ENCODE data around the gene BRINP2. TPM values are rescaled to one million over a fixed set of nuclear protein-coding genes. Genes with fewer than 3 reads are reported as not detected.

The BRINP2 gene
- total RNA-seq, 1 donor from 2014 or later = not detected

- intact Hi-C loops (cut with micrococcal nuclease) = no loop called here
- no peak overlapping the region for H3K27ac Mint-ChIP-seq
- H3K4me1 Mint-ChIP-seq = peaks cover 5% of the 10 kb centered on the region
- no peak overlapping the region for H3K4me3 Mint-ChIP-seq
- DNase-seq (no peak), ATAC-seq (ENCODE audit: low read depth) (no peak)
- H3K36me3 Mint-ChIP-seq (ENCODE audit: low read depth) = no peaks in the 10 kb centered on the region
- ChIA-PET CTCF (no interaction called here), POLR2A (no interaction called here)
- no peaks in the 10 kb centered on the region for H3K9me3 Mint-ChIP-seq
- TF ChIP-seq CTCF (IDR thresholded peaks at IDR 0.05) = no peak
- no peaks in the 10 kb centered on the region for H3K27me3 Mint-ChIP-seq
These were observed 25.4 kb upstream of the BRINP2 start for GRCh38 chr1:177145106-177146070.

- ATAC-seq (ENCODE audit: low read depth) (no peak), DNase-seq (no peak)
- H3K27me3 Mint-ChIP-seq = no peaks in the 10 kb centered on the region
- ChIA-PET POLR2A (no interaction called here), CTCF (no interaction called here)
- no peak for TF ChIP-seq CTCF (IDR thresholded peaks at IDR 0.05)
- no peak overlapping the region for H3K27ac Mint-ChIP-seq
- no peaks in the 10 kb centered on the region for H3K4me1 Mint-ChIP-seq
- H3K36me3 Mint-ChIP-seq (ENCODE audit: low read depth) = no peaks in the 10 kb centered on the region
- H3K4me3 Mint-ChIP-seq = no peak overlapping the region
- intact Hi-C loops (cut with micrococcal nuclease) = no loop called here
- no peaks in the 10 kb centered on the region for H3K9me3 Mint-ChIP-seq
These were observed 24.3 kb upstream of the BRINP2 start for GRCh38 chr1:177146499-177146898.

GRCh38 chr1:177162243-177162642 is 8.5 kb upstream of the BRINP2 start:
- no peak overlapping the region for H3K27ac Mint-ChIP-seq
- TF ChIP-seq CTCF (IDR thresholded peaks at IDR 0.05) = no peak

DNA sequence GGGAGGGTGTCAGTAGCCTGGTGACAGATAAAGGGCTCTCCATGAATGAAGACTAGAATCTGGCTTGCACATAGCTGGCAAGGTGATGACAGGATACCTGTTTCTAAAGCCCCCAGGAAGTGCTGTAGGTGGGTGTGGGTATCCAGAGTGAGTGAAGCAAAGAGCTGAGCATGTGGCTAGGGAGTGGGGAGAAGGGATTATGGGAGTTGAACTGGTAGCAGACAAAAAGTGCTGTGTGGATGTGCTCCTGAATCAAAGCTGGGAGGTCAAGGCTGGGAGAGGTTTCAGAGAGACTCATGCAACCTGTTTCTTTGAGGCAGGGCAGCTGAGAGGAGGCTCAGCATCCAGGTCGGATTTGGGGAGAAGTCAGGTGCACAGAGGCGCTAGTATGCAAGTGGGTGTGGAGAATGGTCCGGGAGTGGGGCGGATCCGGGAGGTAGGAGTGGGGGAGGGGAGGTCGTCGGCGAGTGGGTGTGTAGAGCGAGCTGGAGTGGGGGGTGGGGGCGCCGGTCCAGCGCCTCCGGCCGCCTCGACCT is 6.8 kb upstream of the BRINP2 start:
- H3K4me1 Mint-ChIP-seq = peaks cover 4% of the 10 kb centered on the region
- DNase-seq (no peak), ATAC-seq (ENCODE audit: low read depth) (no peak)
- H3K27me3 Mint-ChIP-seq = peaks cover 20% of the 10 kb centered on the region
- no peak for TF ChIP-seq CTCF (IDR thresholded peaks at IDR 0.05)
- POLR2A ChIA-PET = no interaction called here
- H3K4me3 Mint-ChIP-seq = no peak overlapping the region
- no peaks in the 10 kb centered on the region for H3K36me3 Mint-ChIP-seq (ENCODE audit: low read depth)
- intact Hi-C loops (cut with micrococcal nuclease) = no loop called here
- H3K9me3 Mint-ChIP-seq = no peaks in the 10 kb centered on the region
- CTCF ChIA-PET = no interaction called here
- H3K27ac Mint-ChIP-seq = no peak overlapping the region

More at GRCh38 chr1:177162243-177162642, 8.5 kb upstream of the BRINP2 start:
- Mint-ChIP-seq H3K27me3 (peaks cover 20% of the 10 kb centered on the region), H3K36me3 (ENCODE audit: low read depth) (no peaks in the 10 kb centered on the region), H3K9me3 (no peaks in the 10 kb centered on the region), H3K4me1 (peaks cover 4% of the 10 kb centered on the region), H3K4me3 (no peak overlapping the region)
- POLR2A ChIA-PET = no interaction called here
- DNase-seq (no peak), ATAC-seq (ENCODE audit: low read depth) (no peak)
- intact Hi-C loops (cut with micrococcal nuclease) = no loop called here
- CTCF ChIA-PET = no interaction called here

- H3K4me3 Mint-ChIP-seq = no peak within 1 kb of the TSS
- no peak within 1 kb of the TSS for H3K27ac Mint-ChIP-seq
- H3K27me3 Mint-ChIP-seq = peaks cover 20% of the 10 kb centered on the region
- no peak for TF ChIP-seq CTCF (IDR thresholded peaks at IDR 0.05)
- intact Hi-C loops (cut with micrococcal nuclease) = no loop called here
- peaks cover 4% of the 10 kb centered on the region for H3K4me1 Mint-ChIP-seq
- DNase-seq (no peak), ATAC-seq (ENCODE audit: low read depth) (no peak)
- ChIA-PET CTCF (no interaction called here), POLR2A (no interaction called here)
- no peaks in the 10 kb centered on the region for H3K9me3 Mint-ChIP-seq
- H3K36me3 Mint-ChIP-seq (ENCODE audit: low read depth) = no peaks in the 10 kb centered on the region
These were observed 6.2 kb upstream of the BRINP2 start, which contains the start of gene ASTN1 for GRCh38 chr1:177164380-177165068. Gene ASTN1 (minus strand): TSS chr1:177164712. CDS start chr1:177164676, 36 bp downstream.
